HK-2 (cell line): ENCODE data around the gene B4GALT5.

Experiments
- DNase-seq: peaks from one replicate; pipeline ENCODE4 v3.0.0-alpha.2; 2018; ENCODE audit not compliant: unreplicated experiment

The B4GALT5 gene

GRCh38 chr20:49584418-49585382 lies 129.0 kb downstream of the B4GALT5 start:
- no peak for DNase-seq

- DNase-seq: no peak
These were observed 129.8 kb downstream of the B4GALT5 start for GRCh38 chr20:49583669-49584417.

DNA sequence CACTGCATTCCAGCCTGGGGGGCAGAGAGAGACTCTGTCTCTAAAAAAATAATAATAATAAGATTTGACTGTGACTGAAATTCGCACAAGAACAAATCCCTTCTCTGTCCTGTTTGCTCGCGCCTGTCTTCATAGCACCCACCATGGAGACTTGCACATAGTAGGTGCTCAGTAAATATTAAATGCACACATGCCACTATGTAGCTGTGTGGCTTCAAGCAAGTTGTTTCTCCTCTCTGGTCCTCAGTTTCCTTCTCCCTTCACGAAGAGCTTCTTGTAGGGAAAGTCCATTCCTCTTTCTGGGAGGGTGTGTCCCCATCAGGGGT lies 130.4 kb downstream of the B4GALT5 start:
- DNase-seq: no peak
